ENCODE measurements around the gene CSNK1E. TPM values are rescaled to one million over a fixed set of nuclear protein-coding genes. Genes with fewer than 3 reads are reported as not detected.
A peak's percentile ranks its signal among the peaks of the same experiment; 100 is the strongest.

Gene CSNK1E
- total and polyA plus RNA-seq, 9 of the 15 experiments (the other 6 are each of a cell fraction or from before 2014, with no cell fraction given), result 2.7 to 70.0 (median 41.3) TPM

GRCh38 chr22:38267086-38267485 is 50.1 kb downstream of the CSNK1E start (continued):
- TF ChIP-seq TAF9B (IDR thresholded peaks at IDR 0.05; ENCODE audit: partially characterized antibody), result no peak
- peak; percentile 58 for TF ChIP-seq CREM (IDR thresholded peaks at IDR 0.05; ENCODE audit: low read depth)

GRCh38 chr22:38266120-38266519 is 51.1 kb downstream of the CSNK1E start:
- BruUV-seq (replicated peaks), result no TSS peak
- peak; percentile 90 for FAIRE-seq
- DNase-seq (ENCODE audit: extremely low read depth in 1 of 4, low spot score in 3 of 4), result peak; percentile 53 to 74 (median 61)
- Histone ChIP-seq H4K20me1 (replicated peaks; ENCODE audit: control insufficient read depth, insufficient read depth, low read length) (no peaks in the 10 kb centered on the region), H3K4me3 (no peak overlapping the region), H3K9me3 (replicated peaks; ENCODE audit: control insufficient read depth, insufficient read depth, low read depth, low read length) (no peaks in the 10 kb centered on the region), H2AFZ (ENCODE audit: low read depth, low read length) (peak overlapping the region; percentile 62; the same call in 1 of the 2 replicates), H3K9ac (ENCODE audit: insufficient read depth in 1 of 2, low read depth in 2 of 2, low read length in 2 of 2) (peak overlapping the region; percentile 40 to 87; a peak in 3 of 4 replicates), H3K79me2 (ENCODE audit: control insufficient read depth, insufficient read depth, low read length) (peaks cover 57% of the 10 kb centered on the region), H3K36me3 (ENCODE audit: control insufficient read depth, insufficient read depth, low read length) (peaks cover 17% of the 10 kb centered on the region; the same call in 2 of the 3 replicates), H3K4me1 (replicated peaks in 1 of 2; ENCODE audit: control insufficient read depth in 2 of 2, insufficient read depth in 2 of 2, low read length in 2 of 2) (peaks cover 15 to 25% of the 10 kb centered on the region in 2 experiments), H3K9me1 (ENCODE audit: control insufficient read depth, insufficient read depth, low read length) (no peaks in the 10 kb centered on the region), H3K27me3 (ENCODE audit: control insufficient read depth in 2 of 2, insufficient read depth in 2 of 2, low read length in 2 of 2) (no peaks in the 10 kb centered on the region), H3K4me2 (ENCODE audit: insufficient read depth, low read length) (peak overlapping the region; percentile 63), H3K27ac (ENCODE audit: extremely low read depth, low read depth, low read length) (peak overlapping the region; percentile 66)
- ChIA-PET POLR2A (interaction anchor here (0.8 to 2.1 kb wide), 5 partner anchors 11 to 64 kb away, joined by 3 to 7 read pairs (median 6); partner anchors contain the start of gene MAFF), CTCF (ENCODE audit: low intra/inter-chr PET ratio) (no interaction called here)
- WGBS (ENCODE audit: insufficient coverage, low coverage, missing lambda C conversion rate), result 0% methylated on average over 5 of the region's 8 CpGs
- in situ Hi-C loops (cut with MboI), result no loop called here
- intact Hi-C loops (cut with micrococcal nuclease), result loop anchor here (10.0 kb wide), 1 partner anchor 89 kb away; no protein-coding TSS in a partner anchor
- peak; percentile 70 for ATAC-seq
- TF ChIP-seq ZNF740 (CRISPR knock-in tag; IDR thresholded peaks at IDR 0.05) (0 out of 2 replicates have a peak, but pooled peaks have one; percentile 33), ZNF740 (tag; IDR thresholded peaks at IDR 0.05) (no peak), CBX1 (IDR thresholded peaks at IDR 0.05; ENCODE audit: low read depth) (no peak), MYBL2 (IDR thresholded peaks at IDR 0.05; ENCODE audit: low read depth) (no peak), MYBL2 (CRISPR knock-in tag; IDR thresholded peaks at IDR 0.05; ENCODE audit: borderline replicate concordance) (no peak), NONO (IDR thresholded peaks at IDR 0.05; ENCODE audit: low read depth in 2 of 2, low read length in 1 of 2) (no peak), ZNF395 (CRISPR knock-in tag; IDR thresholded peaks at IDR 0.05) (no peak; the same call in 1 of the 2 replicates), HMBOX1 (IDR thresholded peaks at IDR 0.05) (no peak), HNRNPH1 (optimal IDR thresholded peaks at IDR 0.05; ENCODE audit: low read depth, low read length) (no peak), DIDO1 (tag; IDR thresholded peaks at IDR 0.05; ENCODE audit: low read depth) (no peak), SNIP1 (IDR thresholded peaks at IDR 0.05; ENCODE audit: low read depth) (no peak), ZNF77 (CRISPR knock-in tag; IDR thresholded peaks at IDR 0.05) (no peak), TFAP4 (CRISPR knock-in tag; IDR thresholded peaks at IDR 0.05; ENCODE audit: borderline replicate concordance) (peak; percentile 48; the same call in 1 of the 2 replicates), HCFC1 (IDR thresholded peaks at IDR 0.05; ENCODE audit: low read depth, low read length) (no peak), MYNN (IDR thresholded peaks at IDR 0.05) (no peak), MYNN (CRISPR knock-in tag; IDR thresholded peaks at IDR 0.05) (no peak), ZNF134 (CRISPR knock-in tag; conservative IDR thresholded peaks at IDR 0.05) (no peak)
